ENCODE data around the gene VWA5B2.

DNA sequence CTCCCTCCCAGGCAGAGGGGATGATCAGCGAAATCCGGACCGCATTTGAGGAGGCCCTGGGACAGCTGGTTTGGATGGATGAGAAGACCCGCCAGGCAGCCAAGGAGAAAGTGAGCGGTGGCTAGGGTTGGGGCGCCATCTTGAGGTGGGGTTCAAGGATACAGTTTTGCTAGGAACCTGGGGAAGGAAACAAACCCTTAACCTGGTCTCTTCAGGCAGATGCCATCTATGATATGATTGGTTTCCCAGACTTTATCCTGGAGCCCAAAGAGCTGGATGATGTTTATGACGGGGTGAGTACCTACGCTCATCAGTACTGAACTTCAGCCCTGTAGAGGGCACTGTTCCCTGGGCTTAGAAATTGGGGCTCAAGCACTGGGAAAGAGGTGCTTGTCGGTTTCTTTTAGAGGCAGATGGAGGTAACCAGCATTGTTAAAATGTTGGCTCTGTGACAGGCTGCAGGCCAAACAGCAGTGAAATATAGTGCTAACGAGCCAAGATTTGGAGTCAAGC lies 60.1 kb downstream of the VWA5B2 start:
- TF ChIP-seq ZSCAN25 (CRISPR knock-in tag; IDR thresholded peaks at IDR 0.05): no peak
- no peak for TF ChIP-seq KDM6A (CRISPR knock-in tag; IDR thresholded peaks at IDR 0.05; ENCODE audit: low read depth)
- no peak for TF ChIP-seq ZNF780A (CRISPR knock-in tag; IDR thresholded peaks at IDR 0.05)
- TF ChIP-seq, protein P1, sequence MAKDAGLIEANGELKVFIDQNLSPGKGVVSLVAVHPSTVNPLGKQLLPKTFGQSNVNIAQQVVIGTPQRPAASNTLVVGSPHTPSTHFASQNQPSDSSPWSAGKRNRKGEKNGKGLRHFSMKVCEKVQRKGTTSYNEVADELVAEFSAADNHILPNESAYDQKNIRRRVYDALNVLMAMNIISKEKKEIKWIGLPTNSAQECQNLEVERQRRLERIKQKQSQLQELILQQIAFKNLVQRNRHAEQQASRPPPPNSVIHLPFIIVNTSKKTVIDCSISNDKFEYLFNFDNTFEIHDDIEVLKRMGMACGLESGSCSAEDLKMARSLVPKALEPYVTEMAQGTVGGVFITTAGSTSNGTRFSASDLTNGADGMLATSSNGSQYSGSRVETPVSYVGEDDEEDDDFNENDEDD (CRISPR knock-in tag; IDR thresholded peaks at IDR 0.05; ENCODE audit: borderline replicate concordance): no peak
- no peak for TF ChIP-seq ZNF281 (CRISPR knock-in tag; IDR thresholded peaks at IDR 0.05; ENCODE audit: borderline replicate concordance)
- no peak for TF ChIP-seq SOX13 (IDR thresholded peaks at IDR 0.05)
- TF ChIP-seq SOX13 (CRISPR knock-in tag; conservative IDR thresholded peaks at IDR 0.05 in 1 of 2, IDR thresholded peaks at IDR 0.05 in 1 of 2): no peak
- TF ChIP-seq, protein P2, sequence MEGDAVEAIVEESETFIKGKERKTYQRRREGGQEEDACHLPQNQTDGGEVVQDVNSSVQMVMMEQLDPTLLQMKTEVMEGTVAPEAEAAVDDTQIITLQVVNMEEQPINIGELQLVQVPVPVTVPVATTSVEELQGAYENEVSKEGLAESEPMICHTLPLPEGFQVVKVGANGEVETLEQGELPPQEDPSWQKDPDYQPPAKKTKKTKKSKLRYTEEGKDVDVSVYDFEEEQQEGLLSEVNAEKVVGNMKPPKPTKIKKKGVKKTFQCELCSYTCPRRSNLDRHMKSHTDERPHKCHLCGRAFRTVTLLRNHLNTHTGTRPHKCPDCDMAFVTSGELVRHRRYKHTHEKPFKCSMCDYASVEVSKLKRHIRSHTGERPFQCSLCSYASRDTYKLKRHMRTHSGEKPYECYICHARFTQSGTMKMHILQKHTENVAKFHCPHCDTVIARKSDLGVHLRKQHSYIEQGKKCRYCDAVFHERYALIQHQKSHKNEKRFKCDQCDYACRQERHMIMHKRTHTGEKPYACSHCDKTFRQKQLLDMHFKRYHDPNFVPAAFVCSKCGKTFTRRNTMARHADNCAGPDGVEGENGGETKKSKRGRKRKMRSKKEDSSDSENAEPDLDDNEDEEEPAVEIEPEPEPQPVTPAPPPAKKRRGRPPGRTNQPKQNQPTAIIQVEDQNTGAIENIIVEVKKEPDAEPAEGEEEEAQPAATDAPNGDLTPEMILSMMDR (CRISPR knock-in tag; IDR thresholded peaks at IDR 0.05): peak; percentile 89
- TF ChIP-seq, protein P3, sequence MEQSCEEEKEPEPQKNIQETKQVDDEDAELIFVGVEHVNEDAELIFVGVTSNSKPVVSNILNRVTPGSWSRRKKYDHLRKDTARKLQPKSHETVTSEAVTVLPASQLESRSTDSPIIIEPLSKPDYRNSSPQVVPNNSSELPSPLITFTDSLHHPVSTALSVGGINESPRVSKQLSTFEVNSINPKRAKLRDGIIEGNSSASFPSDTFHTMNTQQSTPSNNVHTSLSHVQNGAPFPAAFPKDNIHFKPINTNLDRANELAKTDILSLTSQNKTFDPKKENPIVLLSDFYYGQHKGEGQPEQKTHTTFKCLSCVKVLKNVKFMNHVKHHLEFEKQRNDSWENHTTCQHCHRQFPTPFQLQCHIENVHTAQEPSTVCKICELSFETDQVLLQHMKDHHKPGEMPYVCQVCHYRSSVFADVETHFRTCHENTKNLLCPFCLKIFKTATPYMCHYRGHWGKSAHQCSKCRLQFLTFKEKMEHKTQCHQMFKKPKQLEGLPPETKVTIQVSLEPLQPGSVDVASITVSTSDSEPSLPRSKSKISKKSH (CRISPR knock-in tag; IDR thresholded peaks at IDR 0.05; ENCODE audit: borderline replicate concordance): no peak
- no peak for TF ChIP-seq SRSF9 (IDR thresholded peaks at IDR 0.05; ENCODE audit: borderline replicate concordance, insufficient read depth, low read depth, low read length, poor library complexity, severe bottlenecking)
- TF ChIP-seq POLR2A (IDR thresholded peaks at IDR 0.05; ENCODE audit: insufficient read depth in 1 of 2, low read depth in 2 of 2, low read length in 2 of 2): no peak
- TF ChIP-seq ZNF143 (CRISPR knock-in tag; IDR thresholded peaks at IDR 0.05): no peak
- TF ChIP-seq RFX1 (IDR thresholded peaks at IDR 0.05): no peak
- no peak for TF ChIP-seq ZNF282 (IDR thresholded peaks at IDR 0.05; ENCODE audit: partially characterized antibody)
- TF ChIP-seq ZNF451 (CRISPR knock-in tag; IDR thresholded peaks at IDR 0.05): no peak

All from HepG2 (cell line).